Measurements from ENCODE around the gene E2F7. TPM values are rescaled to one million over a fixed set of nuclear protein-coding genes. Genes with fewer than 3 reads are reported as not detected.

Gene E2F7
- total and polyA plus RNA-seq, 2 of the 13 experiments (the other 11 are each of a cell fraction or from before 2014, with no cell fraction given), result 1.7 to 7.3 TPM

DNA sequence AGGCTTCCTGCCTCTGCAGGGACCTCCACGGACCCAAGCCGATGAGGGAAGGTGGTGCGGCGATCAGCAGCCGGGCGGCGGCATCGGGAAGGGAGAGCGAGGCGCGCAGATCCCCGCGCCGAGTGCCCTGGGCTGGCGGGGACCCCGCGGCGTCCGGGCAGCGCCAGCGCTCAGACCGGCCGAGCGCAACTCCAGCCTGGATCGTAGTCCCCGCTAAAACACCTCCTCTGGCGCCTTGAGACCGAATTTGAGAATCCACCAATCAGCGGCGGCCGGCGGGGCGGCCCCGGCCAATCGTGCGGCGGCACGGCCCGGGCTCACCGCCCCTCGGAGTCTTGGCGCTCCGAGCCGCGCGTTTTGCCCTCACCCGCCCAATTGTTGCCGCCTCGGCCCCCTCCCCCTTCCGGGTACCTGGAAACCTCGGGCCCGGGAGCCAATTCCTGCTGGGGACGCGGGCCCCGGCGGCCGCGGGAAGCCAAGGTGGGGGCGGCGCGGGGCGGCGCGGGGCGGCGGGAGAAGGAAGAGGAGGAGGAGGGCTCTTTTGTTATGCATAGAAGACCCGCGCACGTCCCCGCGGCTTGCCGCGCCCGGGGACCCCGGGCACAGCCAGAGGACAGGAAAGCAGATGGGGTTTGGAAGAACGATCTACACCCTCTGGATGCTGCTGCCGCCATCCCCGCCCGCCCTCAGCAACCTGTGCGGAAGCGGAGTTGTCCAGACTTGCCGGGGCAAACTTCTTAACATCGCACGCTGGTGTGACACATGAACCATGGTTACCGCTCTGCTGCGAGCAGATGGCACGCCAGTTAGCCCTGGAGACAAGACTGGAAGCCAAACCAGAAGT lies at the start of gene E2F7 (continued):
- no peak for TF ChIP-seq AHDC1 (CRISPR knock-in tag; IDR thresholded peaks at IDR 0.05; ENCODE audit: borderline replicate concordance)
- no peak for TF ChIP-seq CCAR2 (optimal IDR thresholded peaks at IDR 0.05; ENCODE audit: low read depth, low read length)
- no peak for TF ChIP-seq CC2D1A (CRISPR knock-in tag; IDR thresholded peaks at IDR 0.05)
- TF ChIP-seq HNRNPH1 (optimal IDR thresholded peaks at IDR 0.05; ENCODE audit: low read depth, low read length), result no peak
- no peak for TF ChIP-seq RARA (CRISPR knock-in tag; IDR thresholded peaks at IDR 0.05)
- no peak for TF ChIP-seq ZNF7 (CRISPR knock-in tag; IDR thresholded peaks at IDR 0.05)
- no peak for TF ChIP-seq ZNF670 (CRISPR knock-in tag; IDR thresholded peaks at IDR 0.05; ENCODE audit: borderline replicate concordance)
- no peak for TF ChIP-seq JDP2 (CRISPR knock-in tag; IDR thresholded peaks at IDR 0.05; ENCODE audit: borderline replicate concordance)
- TF ChIP-seq ATF2 (CRISPR knock-in tag; IDR thresholded peaks at IDR 0.05), result no peak
- no peak for TF ChIP-seq ZFP36L2 (CRISPR knock-in tag; IDR thresholded peaks at IDR 0.05)
- TF ChIP-seq MYC (CRISPR knock-in tag; IDR thresholded peaks at IDR 0.05; ENCODE audit: borderline replicate concordance), result peak; percentile 10; the same call in 1 of the 2 replicates
- TF ChIP-seq, protein P1, sequence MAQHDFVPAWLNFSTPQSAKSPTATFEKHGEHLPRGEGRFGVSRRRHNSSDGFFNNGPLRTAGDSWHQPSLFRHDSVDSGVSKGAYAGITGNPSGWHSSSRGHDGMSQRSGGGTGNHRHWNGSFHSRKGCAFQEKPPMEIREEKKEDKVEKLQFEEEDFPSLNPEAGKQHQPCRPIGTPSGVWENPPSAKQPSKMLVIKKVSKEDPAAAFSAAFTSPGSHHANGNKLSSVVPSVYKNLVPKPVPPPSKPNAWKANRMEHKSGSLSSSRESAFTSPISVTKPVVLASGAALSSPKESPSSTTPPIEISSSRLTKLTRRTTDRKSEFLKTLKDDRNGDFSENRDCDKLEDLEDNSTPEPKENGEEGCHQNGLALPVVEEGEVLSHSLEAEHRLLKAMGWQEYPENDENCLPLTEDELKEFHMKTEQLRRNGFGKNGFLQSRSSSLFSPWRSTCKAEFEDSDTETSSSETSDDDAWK (CRISPR knock-in tag; IDR thresholded peaks at IDR 0.05), result no peak
- no peak for TF ChIP-seq FOSL2 (CRISPR knock-in tag; IDR thresholded peaks at IDR 0.05)
- TF ChIP-seq SCMH1 (CRISPR knock-in tag; IDR thresholded peaks at IDR 0.05; ENCODE audit: borderline replicate concordance), result no peak
- no peak for TF ChIP-seq ZNF34 (CRISPR knock-in tag; IDR thresholded peaks at IDR 0.05; ENCODE audit: borderline replicate concordance)
- peak; percentile 40; the same call in 1 of the 2 replicates for TF ChIP-seq ZC3H13 (CRISPR knock-in tag; IDR thresholded peaks at IDR 0.05)
- no peak for TF ChIP-seq GMEB2 (CRISPR knock-in tag; IDR thresholded peaks at IDR 0.05; ENCODE audit: low read depth)
- TF ChIP-seq TBL1XR1 (IDR thresholded peaks at IDR 0.05; ENCODE audit: borderline replicate concordance, low read length, partially characterized antibody), result no peak
- TF ChIP-seq ZNF136 (CRISPR knock-in tag; IDR thresholded peaks at IDR 0.05; ENCODE audit: low read depth), result no peak
